A673 (cell line): ENCODE results near the gene TUSC1.

Experiments
- CTCF ChIP-seq: fragments of 300-800, 200-600 bp; sonication (generic); conservative IDR thresholded peaks from 2 replicates; pipeline ENCODE4 v1.5.1; 2017; ENCODE audit warnings: low read depth, mild to moderate bottlenecking, antibody characterized with exemption, low read length, moderate library complexity, mixed read lengths
- EZH2 ChIP-seq: fragments of 200-600 bp; sonication (generic); IDR thresholded peaks from 2 replicates; pipeline ENCODE4 v1.6.1; 2017; ENCODE audit warnings: borderline replicate concordance, low read depth, mild to moderate bottlenecking, mixed read lengths, antibody characterized with exemption, low read length; ENCODE audit not compliant: poor library complexity, severe bottlenecking

GRCh38 chr9:25704800-25705199, 26.6 kb upstream of the TUSC1 start:
- TF ChIP-seq EZH2 (no peak), CTCF (no peak)
